Parathyroid adenoma (tissue), 2 donors: ENCODE results near the gene CTCF.

ENCODE experiments used
- H2AFZ ChIP-seq: fragments of 300-600 bp; sonication (generic); one replicate; pipeline ENCODE4 v1.7.0; 2017; ENCODE audit warnings: antibody characterized with exemption, mild to moderate bottlenecking
- H3K27ac ChIP-seq: fragments of 300-600 bp; sonication (generic); one replicate; pipeline ENCODE4 v1.7.0; 2017
- H3K27me3 ChIP-seq: fragments of 300-600 bp; sonication (generic); one replicate; pipeline ENCODE4 v1.7.0; 2017; ENCODE audit warnings: low read length; ENCODE audit not compliant: control insufficient read depth, insufficient read depth
- H3K36me3 ChIP-seq: fragments of 300-600 bp; sonication (generic); one replicate; pipeline ENCODE4 v1.7.0; 2017; ENCODE audit warnings: low read length; ENCODE audit not compliant: control insufficient read depth, insufficient read depth
- H3K4me1 ChIP-seq: fragments of 300-600 bp; sonication (generic); one replicate; pipeline ENCODE4 v1.7.0; 2017; ENCODE audit warnings: control low read depth
- H3K4me2 ChIP-seq: fragments of 300-600 bp; sonication (generic); one replicate; pipeline ENCODE4 v1.7.0; 2017; ENCODE audit warnings: low read length
- H3K4me3 ChIP-seq: fragments of 300-600 bp; sonication (generic); one replicate; pipeline ENCODE4 v1.7.0; 2017; ENCODE audit warnings: low read depth, low read length
- H3K79me2 ChIP-seq: fragments of 300-600 bp; sonication (generic); one replicate; pipeline ENCODE4 v1.7.0; 2017; ENCODE audit warnings: control low read depth
- H3K9ac ChIP-seq: fragments of 300-600 bp; sonication (generic); one replicate; pipeline ENCODE4 v1.7.0; 2017; ENCODE audit warnings: mild to moderate bottlenecking
- H3K9me3 ChIP-seq: fragments of 300-600 bp; sonication (generic); one replicate; pipeline ENCODE4 v1.7.0; 2017; ENCODE audit warnings: low read length; ENCODE audit not compliant: control insufficient read depth
- TF ChIP-seq, protein P1 (sequence below): fragments of 300-600 bp; sonication (generic); IDR thresholded peaks from one replicate; pipeline ENCODE4 v1.7.0; 2017; ENCODE audit warnings: antibody characterized with exemption, mild to moderate bottlenecking
- donor health status: primary hyperparathyroidism.

CTCF gene

GRCh38 chr16:67676516-67676915 lies 114.2 kb downstream of the CTCF start:
- H3K9ac ChIP-seq = no peak overlapping the region

GRCh38 chr16:67676939-67677338 lies 114.6 kb downstream of the CTCF start:
- Histone ChIP-seq H3K36me3 (no peaks in the 10 kb centered on the region), H3K27me3 (no peaks in the 10 kb centered on the region), H3K27ac (no peak overlapping the region), H2AFZ (no peak overlapping the region), H3K9me3 (no peaks in the 10 kb centered on the region), H3K4me2 (no peak overlapping the region), H3K9ac (no peak overlapping the region), H3K79me2 (peaks cover 3% of the 10 kb centered on the region), H3K4me3 (no peak overlapping the region), H3K4me1 (peaks cover 2% of the 10 kb centered on the region)
- TF ChIP-seq, protein P1, sequence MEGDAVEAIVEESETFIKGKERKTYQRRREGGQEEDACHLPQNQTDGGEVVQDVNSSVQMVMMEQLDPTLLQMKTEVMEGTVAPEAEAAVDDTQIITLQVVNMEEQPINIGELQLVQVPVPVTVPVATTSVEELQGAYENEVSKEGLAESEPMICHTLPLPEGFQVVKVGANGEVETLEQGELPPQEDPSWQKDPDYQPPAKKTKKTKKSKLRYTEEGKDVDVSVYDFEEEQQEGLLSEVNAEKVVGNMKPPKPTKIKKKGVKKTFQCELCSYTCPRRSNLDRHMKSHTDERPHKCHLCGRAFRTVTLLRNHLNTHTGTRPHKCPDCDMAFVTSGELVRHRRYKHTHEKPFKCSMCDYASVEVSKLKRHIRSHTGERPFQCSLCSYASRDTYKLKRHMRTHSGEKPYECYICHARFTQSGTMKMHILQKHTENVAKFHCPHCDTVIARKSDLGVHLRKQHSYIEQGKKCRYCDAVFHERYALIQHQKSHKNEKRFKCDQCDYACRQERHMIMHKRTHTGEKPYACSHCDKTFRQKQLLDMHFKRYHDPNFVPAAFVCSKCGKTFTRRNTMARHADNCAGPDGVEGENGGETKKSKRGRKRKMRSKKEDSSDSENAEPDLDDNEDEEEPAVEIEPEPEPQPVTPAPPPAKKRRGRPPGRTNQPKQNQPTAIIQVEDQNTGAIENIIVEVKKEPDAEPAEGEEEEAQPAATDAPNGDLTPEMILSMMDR = no peak

More at GRCh38 chr16:67676516-67676915, 114.2 kb downstream of the CTCF start:
- Histone ChIP-seq H3K79me2 (peaks cover 3% of the 10 kb centered on the region), H3K4me3 (no peak overlapping the region), H3K36me3 (no peaks in the 10 kb centered on the region), H3K27me3 (no peaks in the 10 kb centered on the region), H2AFZ (no peak overlapping the region), H3K27ac (no peak overlapping the region), H3K4me2 (no peak overlapping the region), H3K4me1 (peaks cover 2% of the 10 kb centered on the region), H3K9me3 (no peaks in the 10 kb centered on the region)
- TF ChIP-seq, protein P1 = no peak

DNA sequence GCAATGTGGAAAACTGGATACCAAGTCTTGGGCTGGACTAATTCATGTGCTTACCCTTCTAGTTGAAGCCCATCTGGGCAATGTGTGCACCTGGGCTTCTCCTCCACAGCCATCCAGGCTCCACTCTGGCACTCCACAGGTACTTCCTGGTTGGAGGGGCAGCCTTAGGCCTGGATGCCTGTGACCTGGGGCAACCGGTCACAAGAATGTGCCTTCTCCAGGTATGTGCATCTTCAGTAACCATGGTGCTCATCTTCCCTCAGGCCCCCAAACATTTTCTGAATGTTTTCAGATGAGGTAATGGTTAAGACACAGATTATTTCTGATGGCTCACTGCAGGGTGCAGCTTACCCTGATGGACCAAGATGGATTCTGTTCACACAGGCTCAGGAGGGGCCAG lies 115.4 kb downstream of the CTCF start:
- TF ChIP-seq, protein P1 = no peak

DNA sequence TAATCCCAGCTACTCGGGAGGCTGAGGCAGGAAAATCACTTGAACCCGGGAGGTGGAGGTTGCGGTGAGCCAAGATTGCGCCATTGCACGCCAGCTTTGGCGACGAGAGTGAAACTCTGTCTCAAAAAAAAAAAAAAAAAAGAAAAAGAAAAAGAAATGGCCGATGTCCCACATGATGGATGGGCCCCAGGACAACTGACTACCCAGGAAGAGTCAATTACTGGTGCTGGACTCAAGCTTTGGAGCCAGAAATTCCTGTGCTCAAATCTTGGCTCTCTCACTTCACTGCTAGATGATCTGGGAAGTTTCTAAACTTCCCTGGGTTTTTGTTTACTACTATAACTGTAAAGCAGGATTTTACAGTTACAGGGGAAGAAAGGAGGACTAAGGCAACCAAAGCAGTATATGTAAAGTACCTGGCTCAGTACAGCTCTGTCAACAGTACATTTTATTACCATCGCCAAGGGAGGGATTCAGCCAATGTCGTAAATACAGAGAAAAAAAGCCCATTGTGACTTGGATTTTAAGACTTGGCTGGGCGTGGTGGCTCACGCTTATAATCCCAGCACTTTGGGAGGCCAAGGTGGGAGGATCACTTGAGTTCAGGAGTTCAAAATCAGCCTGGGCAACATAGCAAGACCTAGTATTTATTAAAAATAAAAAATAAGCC lies 116.2 kb downstream of the CTCF start:
- H3K9ac ChIP-seq = no peak overlapping the region
- H2AFZ ChIP-seq = no peak overlapping the region
- H3K79me2 ChIP-seq = peaks cover 3% of the 10 kb centered on the region
- TF ChIP-seq, protein P1 = no peak
- no peaks in the 10 kb centered on the region for H3K9me3 ChIP-seq
- H3K27me3 ChIP-seq = no peaks in the 10 kb centered on the region
- no peak overlapping the region for H3K27ac ChIP-seq
- peaks cover 2% of the 10 kb centered on the region for H3K4me1 ChIP-seq
- H3K36me3 ChIP-seq = no peaks in the 10 kb centered on the region
- H3K4me3 ChIP-seq = no peak overlapping the region
- no peak overlapping the region for H3K4me2 ChIP-seq

More for the DNA sequence above, 115.4 kb downstream of the CTCF start:
- no peaks in the 10 kb centered on the region for H3K9me3 ChIP-seq
- no peak overlapping the region for H3K27ac ChIP-seq
- H3K79me2 ChIP-seq = peaks cover 3% of the 10 kb centered on the region
- no peaks in the 10 kb centered on the region for H3K27me3 ChIP-seq
- peaks cover 2% of the 10 kb centered on the region for H3K4me1 ChIP-seq
- H3K4me3 ChIP-seq = no peak overlapping the region
- H3K36me3 ChIP-seq = no peaks in the 10 kb centered on the region
- no peak overlapping the region for H3K9ac ChIP-seq
- no peak overlapping the region for H3K4me2 ChIP-seq
- no peak overlapping the region for H2AFZ ChIP-seq
